Stimulated activated CD4-positive, alpha-beta T cell treated with anti-CD3 and anti-CD28 coated beads, TNF-alpha, amount 100 ng/mL, for 4 hours (primary cell): ENCODE measurements around the gene MGAT2.
"Not testable (repeated sequence)": the region's sequence is repeated elsewhere in the genome, so short reads cannot be mapped to it uniquely, and the experiment has no call there.

Experiments used
- DNase-seq, 3 experiments: peaks; one replicate each; pipeline ENCODE4 v3.0.0-alpha.2; 2020; ENCODE audit warnings: low read depth in 3 of 3

Gene MGAT2

GRCh38 chr14:49654511-49654910, 33.9 kb downstream of the MGAT2 start:
- no peak for DNase-seq

GRCh38 chr14:49657500-49657899, 36.9 kb downstream of the MGAT2 start:
- not testable (repeated sequence) for DNase-seq

GRCh38 chr14:49659526-49660455, 39.2 kb downstream of the MGAT2 start:
- no peak for DNase-seq

- DNase-seq = no peak
Measured at GRCh38 chr14:49670475-49670874, 49.9 kb downstream of the MGAT2 start.
